HepG2 (cell line): ENCODE measurements around the gene STK39. TPM values are rescaled to one million over a fixed set of nuclear protein-coding genes. Genes with fewer than 3 reads are reported as not detected.
A peak's percentile ranks its signal among the peaks of the same experiment; 100 is the strongest.

ENCODE experiments used
- AHR ChIP-seq: IDR thresholded peaks from 2 replicates; pipeline ENCODE4 v1.6.1; 2018; ENCODE audit warnings: missing genetic modification reagents, missing compliant biosample characterization
- EHMT2 ChIP-seq: fragments of 200-600 bp; sonication (generic); IDR thresholded peaks from 2 replicates; pipeline ENCODE4 v1.7.0; 2017; ENCODE audit warnings: antibody characterized with exemption, low read depth, low read length, borderline replicate concordance
- ESRRA ChIP-seq: sonication (generic); formaldehyde crosslinking; IDR thresholded peaks from 2 replicates; pipeline ENCODE4 v1.5.1; 2020; ENCODE audit warnings: mild to moderate bottlenecking, low read depth, missing genetic modification reagents
- ISL2 ChIP-seq: sonication (generic); formaldehyde crosslinking; IDR thresholded peaks from 2 replicates; pipeline ENCODE4 v1.5.0; 2020; ENCODE audit warnings: missing genetic modification reagents
- KAT2B ChIP-seq: fragments of 150-350 bp; IDR thresholded peaks from 2 replicates; pipeline ENCODE4 v1.6.1; 2014; ENCODE audit warnings: low read depth, low read length, borderline replicate concordance
- RFX1 ChIP-seq: fragments of 450-650 bp; IDR thresholded peaks from 2 replicates; pipeline ENCODE4 v1.6.1; 2017
- SAP130 ChIP-seq: IDR thresholded peaks from 2 replicates; pipeline ENCODE4 v1.6.1; 2016; ENCODE audit warnings: low read depth
- SP140L ChIP-seq: sonication (generic); formaldehyde crosslinking; IDR thresholded peaks from 2 replicates; pipeline ENCODE4 v1.4.0; 2020; ENCODE audit warnings: missing genetic modification reagents, borderline replicate concordance
- ZMYM4 ChIP-seq: sonication (generic); formaldehyde crosslinking; IDR thresholded peaks from 2 replicates; pipeline ENCODE4 v1.8.1; 2023; ENCODE audit warnings: mild to moderate bottlenecking, missing genetic modification reagents
- ZNF143 ChIP-seq: sonication (generic); formaldehyde crosslinking; IDR thresholded peaks from 2 replicates; pipeline ENCODE4 v1.4.0; 2020; ENCODE audit warnings: missing genetic modification reagents
- ZNF484 ChIP-seq: sonication (generic); formaldehyde crosslinking; IDR thresholded peaks from 2 replicates; pipeline ENCODE4 v1.5.1; 2020; ENCODE audit warnings: mild to moderate bottlenecking, low read depth, missing genetic modification reagents, borderline replicate concordance
- polyA plus RNA-seq, 8 experiments: library from polyadenylated mRNA; depleted of rRNA in 3 of 8; stranded (reverse) in 7 of 8; unstranded in 1 of 8; fragments of >200 nt; fragmentation: Illumina TruSeq in 4 of 8; extraction: Trizol in 4 of 8; gene quantifications; 2 replicates each; pipeline versions ENCODE4 v1.2.1 to v1.2.3, GENCODE V29; 2011 to 2016; ENCODE audit warnings: low read depth in 4 of 8, missing spikeins in 1 of 8, mixed read lengths in 1 of 8; ENCODE audit not compliant: insufficient read depth in 1 of 8
- total RNA-seq, 5 experiments: library from RNA; depleted of rRNA; stranded (reverse); fragments of >200 nt; fragmentation: Illumina TruSeq; extraction: Trizol; gene quantifications; 2 replicates each; pipeline ENCODE4 v1.2.3, GENCODE V29; 2016; ENCODE audit warnings: low read depth in 1 of 5
- TF ChIP-seq, protein P1 (sequence below): sonication (generic); formaldehyde crosslinking; IDR thresholded peaks from 2 replicates; pipeline ENCODE4 v1.8.0; 2022; ENCODE audit warnings: mild to moderate bottlenecking, missing genetic modification reagents, moderate library complexity
- TF ChIP-seq, protein P2 (sequence below): fragments of 450-650 bp; IDR thresholded peaks from 2 replicates; pipeline ENCODE4 v1.6.1; 2016
- TF ChIP-seq, protein P3 (sequence below): sonication (generic); formaldehyde crosslinking; conservative IDR thresholded peaks from 2 replicates; pipeline ENCODE4 v1.8.0; 2022; ENCODE audit warnings: missing genetic modification reagents
- TF ChIP-seq, protein P4 (sequence below): sonication (generic); formaldehyde crosslinking; IDR thresholded peaks from 2 replicates; pipeline ENCODE4 v1.4.0; 2020; ENCODE audit warnings: missing genetic modification reagents; ENCODE audit errors: not compliant biosample characterization
- TF ChIP-seq, protein P5 (sequence below): sonication (generic); formaldehyde crosslinking; IDR thresholded peaks from 2 replicates; pipeline ENCODE4 v1.4.0; 2020; ENCODE audit warnings: missing genetic modification reagents, mild to moderate bottlenecking, borderline replicate concordance
- TF ChIP-seq, protein P6 (sequence below): sonication (generic); formaldehyde crosslinking; IDR thresholded peaks from 2 replicates; pipeline ENCODE4 v1.8.1; 2022; ENCODE audit warnings: mild to moderate bottlenecking, missing genetic modification reagents
- TF ChIP-seq, protein P7 (sequence below): sonication (generic); formaldehyde crosslinking; conservative IDR thresholded peaks from 2 replicates; pipeline ENCODE4 v1.4.0; 2020; ENCODE audit warnings: missing genetic modification reagents

The STK39 gene
- total and polyA plus RNA-seq, 2 of the 13 experiments (the other 11 are each of a cell fraction or from before 2014, with no cell fraction given): 27.3 to 38.4 TPM

DNA sequence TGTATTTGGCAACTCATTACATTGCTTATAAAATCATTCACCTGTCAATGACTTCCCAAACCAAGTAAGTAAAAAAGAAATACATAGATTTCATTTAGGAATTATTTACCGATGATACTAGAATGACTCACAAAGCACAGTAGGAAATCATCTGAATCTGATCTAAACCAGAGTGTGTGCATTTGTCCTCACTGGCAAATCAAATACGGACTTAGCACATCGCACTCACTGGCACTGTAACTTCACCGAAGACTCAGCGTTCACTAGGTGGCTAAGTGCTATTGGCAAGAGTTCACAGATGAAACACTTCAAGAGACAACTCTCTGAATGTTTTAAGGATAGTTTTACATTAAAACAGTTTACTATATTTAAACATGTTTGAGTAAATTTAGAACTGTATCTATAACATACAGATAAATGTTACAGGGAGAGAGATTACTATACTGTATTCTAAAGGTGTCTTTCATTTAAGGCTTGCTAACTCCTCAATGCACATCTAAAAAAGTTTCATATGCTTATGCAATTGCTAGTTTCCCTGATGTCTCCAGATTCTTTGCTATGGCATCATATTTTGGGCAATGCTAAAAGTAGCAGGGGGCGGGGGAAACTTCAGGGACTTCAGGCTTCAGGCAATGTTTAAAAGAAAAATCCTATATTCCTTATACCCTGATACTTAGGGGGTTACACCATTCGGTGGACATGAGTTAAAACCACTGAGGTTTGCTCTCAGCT is 48.8 kb downstream of the STK39 start (continued):
- TF ChIP-seq, protein P1, sequence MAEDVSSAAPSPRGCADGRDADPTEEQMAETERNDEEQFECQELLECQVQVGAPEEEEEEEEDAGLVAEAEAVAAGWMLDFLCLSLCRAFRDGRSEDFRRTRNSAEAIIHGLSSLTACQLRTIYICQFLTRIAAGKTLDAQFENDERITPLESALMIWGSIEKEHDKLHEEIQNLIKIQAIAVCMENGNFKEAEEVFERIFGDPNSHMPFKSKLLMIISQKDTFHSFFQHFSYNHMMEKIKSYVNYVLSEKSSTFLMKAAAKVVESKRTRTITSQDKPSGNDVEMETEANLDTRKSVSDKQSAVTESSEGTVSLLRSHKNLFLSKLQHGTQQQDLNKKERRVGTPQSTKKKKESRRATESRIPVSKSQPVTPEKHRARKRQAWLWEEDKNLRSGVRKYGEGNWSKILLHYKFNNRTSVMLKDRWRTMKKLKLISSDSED: no peak
- TF ChIP-seq, protein P2, sequence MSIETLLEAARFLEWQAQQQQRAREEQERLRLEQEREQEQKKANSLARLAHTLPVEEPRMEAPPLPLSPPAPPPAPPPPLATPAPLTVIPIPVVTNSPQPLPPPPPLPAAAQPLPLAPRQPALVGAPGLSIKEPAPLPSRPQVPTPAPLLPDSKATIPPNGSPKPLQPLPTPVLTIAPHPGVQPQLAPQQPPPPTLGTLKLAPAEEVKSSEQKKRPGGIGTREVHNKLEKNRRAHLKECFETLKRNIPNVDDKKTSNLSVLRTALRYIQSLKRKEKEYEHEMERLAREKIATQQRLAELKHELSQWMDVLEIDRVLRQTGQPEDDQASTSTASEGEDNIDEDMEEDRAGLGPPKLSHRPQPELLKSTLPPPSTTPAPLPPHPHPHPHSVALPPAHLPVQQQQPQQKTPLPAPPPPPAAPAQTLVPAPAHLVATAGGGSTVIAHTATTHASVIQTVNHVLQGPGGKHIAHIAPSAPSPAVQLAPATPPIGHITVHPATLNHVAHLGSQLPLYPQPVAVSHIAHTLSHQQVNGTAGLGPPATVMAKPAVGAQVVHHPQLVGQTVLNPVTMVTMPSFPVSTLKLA: no peak
- TF ChIP-seq AHR (CRISPR knock-in tag) (no peak), ESRRA (no peak), ZNF143 (no peak), ISL2 (no peak), RFX1 (no peak), ZNF484 (CRISPR knock-in tag) (no peak), SAP130 (no peak), KAT2B (no peak), SP140L (no peak), EHMT2 (no peak), ZMYM4 (CRISPR knock-in tag) (0 out of 2 replicates have a peak, but pooled peaks have one; percentile 9)
- TF ChIP-seq, protein P3, sequence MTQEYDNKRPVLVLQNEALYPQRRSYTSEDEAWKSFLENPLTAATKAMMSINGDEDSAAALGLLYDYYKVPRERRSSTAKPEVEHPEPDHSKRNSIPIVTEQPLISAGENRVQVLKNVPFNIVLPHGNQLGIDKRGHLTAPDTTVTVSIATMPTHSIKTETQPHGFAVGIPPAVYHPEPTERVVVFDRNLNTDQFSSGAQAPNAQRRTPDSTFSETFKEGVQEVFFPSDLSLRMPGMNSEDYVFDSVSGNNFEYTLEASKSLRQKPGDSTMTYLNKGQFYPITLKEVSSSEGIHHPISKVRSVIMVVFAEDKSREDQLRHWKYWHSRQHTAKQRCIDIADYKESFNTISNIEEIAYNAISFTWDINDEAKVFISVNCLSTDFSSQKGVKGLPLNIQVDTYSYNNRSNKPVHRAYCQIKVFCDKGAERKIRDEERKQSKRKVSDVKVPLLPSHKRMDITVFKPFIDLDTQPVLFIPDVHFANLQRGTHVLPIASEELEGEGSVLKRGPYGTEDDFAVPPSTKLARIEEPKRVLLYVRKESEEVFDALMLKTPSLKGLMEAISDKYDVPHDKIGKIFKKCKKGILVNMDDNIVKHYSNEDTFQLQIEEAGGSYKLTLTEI (CRISPR knock-in tag): no peak
- TF ChIP-seq, protein P4, sequence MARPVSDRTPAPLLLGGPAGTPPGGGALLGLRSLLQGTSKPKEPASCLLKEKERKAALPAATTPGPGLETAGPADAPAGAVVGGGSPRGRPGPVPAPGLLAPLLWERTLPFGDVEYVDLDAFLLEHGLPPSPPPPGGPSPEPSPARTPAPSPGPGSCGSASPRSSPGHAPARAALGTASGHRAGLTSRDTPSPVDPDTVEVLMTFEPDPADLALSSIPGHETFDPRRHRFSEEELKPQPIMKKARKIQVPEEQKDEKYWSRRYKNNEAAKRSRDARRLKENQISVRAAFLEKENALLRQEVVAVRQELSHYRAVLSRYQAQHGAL (CRISPR knock-in tag): no peak
- TF ChIP-seq, protein P5, sequence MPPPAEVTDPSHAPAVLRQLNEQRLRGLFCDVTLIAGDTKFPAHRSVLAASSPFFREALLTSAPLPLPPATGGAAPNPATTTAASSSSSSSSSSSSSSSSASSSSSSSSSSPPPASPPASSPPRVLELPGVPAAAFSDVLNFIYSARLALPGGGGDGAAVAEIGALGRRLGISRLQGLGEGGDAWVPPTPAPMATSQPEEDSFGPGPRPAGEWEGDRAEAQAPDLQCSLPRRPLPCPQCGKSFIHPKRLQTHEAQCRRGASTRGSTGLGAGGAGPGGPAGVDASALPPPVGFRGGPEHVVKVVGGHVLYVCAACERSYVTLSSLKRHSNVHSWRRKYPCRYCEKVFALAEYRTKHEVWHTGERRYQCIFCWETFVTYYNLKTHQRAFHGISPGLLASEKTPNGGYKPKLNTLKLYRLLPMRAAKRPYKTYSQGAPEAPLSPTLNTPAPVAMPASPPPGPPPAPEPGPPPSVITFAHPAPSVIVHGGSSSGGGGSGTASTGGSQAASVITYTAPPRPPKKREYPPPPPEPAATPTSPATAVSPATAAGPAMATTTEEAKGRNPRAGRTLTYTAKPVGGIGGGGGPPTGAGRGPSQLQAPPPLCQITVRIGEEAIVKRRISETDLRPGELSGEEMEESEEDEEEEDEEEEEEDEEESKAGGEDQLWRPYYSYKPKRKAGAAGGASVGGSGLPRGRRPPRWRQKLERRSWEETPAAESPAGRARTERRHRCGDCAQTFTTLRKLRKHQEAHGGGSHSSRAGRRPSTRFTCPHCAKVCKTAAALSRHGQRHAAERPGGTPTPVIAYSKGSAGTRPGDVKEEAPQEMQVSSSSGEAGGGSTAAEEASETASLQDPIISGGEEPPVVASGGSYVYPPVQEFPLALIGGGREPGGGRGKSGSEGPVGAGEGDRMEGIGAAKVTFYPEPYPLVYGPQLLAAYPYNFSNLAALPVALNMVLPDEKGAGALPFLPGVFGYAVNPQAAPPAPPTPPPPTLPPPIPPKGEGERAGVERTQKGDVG: no peak
- TF ChIP-seq, protein P6, sequence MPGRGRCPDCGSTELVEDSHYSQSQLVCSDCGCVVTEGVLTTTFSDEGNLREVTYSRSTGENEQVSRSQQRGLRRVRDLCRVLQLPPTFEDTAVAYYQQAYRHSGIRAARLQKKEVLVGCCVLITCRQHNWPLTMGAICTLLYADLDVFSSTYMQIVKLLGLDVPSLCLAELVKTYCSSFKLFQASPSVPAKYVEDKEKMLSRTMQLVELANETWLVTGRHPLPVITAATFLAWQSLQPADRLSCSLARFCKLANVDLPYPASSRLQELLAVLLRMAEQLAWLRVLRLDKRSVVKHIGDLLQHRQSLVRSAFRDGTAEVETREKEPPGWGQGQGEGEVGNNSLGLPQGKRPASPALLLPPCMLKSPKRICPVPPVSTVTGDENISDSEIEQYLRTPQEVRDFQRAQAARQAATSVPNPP: no peak
- TF ChIP-seq, protein P7, sequence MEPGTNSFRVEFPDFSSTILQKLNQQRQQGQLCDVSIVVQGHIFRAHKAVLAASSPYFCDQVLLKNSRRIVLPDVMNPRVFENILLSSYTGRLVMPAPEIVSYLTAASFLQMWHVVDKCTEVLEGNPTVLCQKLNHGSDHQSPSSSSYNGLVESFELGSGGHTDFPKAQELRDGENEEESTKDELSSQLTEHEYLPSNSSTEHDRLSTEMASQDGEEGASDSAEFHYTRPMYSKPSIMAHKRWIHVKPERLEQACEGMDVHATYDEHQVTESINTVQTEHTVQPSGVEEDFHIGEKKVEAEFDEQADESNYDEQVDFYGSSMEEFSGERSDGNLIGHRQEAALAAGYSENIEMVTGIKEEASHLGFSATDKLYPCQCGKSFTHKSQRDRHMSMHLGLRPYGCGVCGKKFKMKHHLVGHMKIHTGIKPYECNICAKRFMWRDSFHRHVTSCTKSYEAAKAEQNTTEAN: 0 out of 2 replicates have a peak, but pooled peaks have one; percentile 33
